Measurements from ENCODE around the gene SLC15A1.

SLC15A1 gene

GRCh38 chr13:98769736-98770135 lies 17.3 kb upstream of the SLC15A1 start:
- no peak for DNase-seq (ENCODE audit: low read depth)
- no peak overlapping the region for H3K4me3 ChIP-seq (replicated peaks; ENCODE audit: low read depth, low read length)
- no peak for TF ChIP-seq CTCF (IDR thresholded peaks at IDR 0.05; ENCODE audit: low read length, missing control alignments)

- no peak for TF ChIP-seq CTCF (IDR thresholded peaks at IDR 0.05; ENCODE audit: low read length, missing control alignments)
- DNase-seq (ENCODE audit: low read depth) = no peak
- no peak overlapping the region for H3K4me3 ChIP-seq (replicated peaks; ENCODE audit: low read depth, low read length)
Observed at GRCh38 chr13:98768522-98768921, 16.1 kb upstream of the SLC15A1 start.

GRCh38 chr13:98766697-98767096 lies 14.2 kb upstream of the SLC15A1 start:
- DNase-seq (ENCODE audit: low read depth) = no peak
- no peak overlapping the region for H3K4me3 ChIP-seq (replicated peaks; ENCODE audit: low read depth, low read length)
- no peak for TF ChIP-seq CTCF (IDR thresholded peaks at IDR 0.05; ENCODE audit: low read length, missing control alignments)

GRCh38 chr13:98765996-98766519 lies 13.6 kb upstream of the SLC15A1 start:
- H3K4me3 ChIP-seq (replicated peaks; ENCODE audit: low read depth, low read length) = no peak overlapping the region
- no peak for DNase-seq (ENCODE audit: low read depth)
- no peak for TF ChIP-seq CTCF (IDR thresholded peaks at IDR 0.05; ENCODE audit: low read length, missing control alignments)

GRCh38 chr13:98761986-98762616 lies 9.6 kb upstream of the SLC15A1 start:
- no peak for DNase-seq (ENCODE audit: low read depth)
- H3K4me3 ChIP-seq (replicated peaks; ENCODE audit: low read depth, low read length) = peak overlapping the region; percentile 15
- TF ChIP-seq CTCF (IDR thresholded peaks at IDR 0.05; ENCODE audit: low read length, missing control alignments) = no peak

- no peak for TF ChIP-seq CTCF (IDR thresholded peaks at IDR 0.05; ENCODE audit: low read length, missing control alignments)
- H3K4me3 ChIP-seq (replicated peaks; ENCODE audit: low read depth, low read length) = peak overlapping the region; percentile 15
- DNase-seq (ENCODE audit: low read depth) = peak; percentile 67
Observed at GRCh38 chr13:98761126-98761985, 8.9 kb upstream of the SLC15A1 start.

Measured in fibroblast of pulmonary artery (primary cell).